Activated T-cell treated with anti-CD3 and anti-CD28 coated beads, Interleukin-2, amount 50 U/mL, for 24 hours (primary cell): ENCODE results near the gene GTF3A.
"Not testable (repeated sequence)": the region's sequence is repeated elsewhere in the genome, so short reads cannot be mapped to it uniquely, and the experiment has no call there.

Experiments used
- DNase-seq: peaks from one replicate; pipeline ENCODE4 v3.0.0-alpha.2; 2020
- H3K27ac Mint-ChIP-seq: 2 replicates; pipeline ENCODE4 v1.8.0; 2020; ENCODE audit warnings: mild to moderate bottlenecking, mixed read lengths
- H3K27me3 Mint-ChIP-seq: 2 replicates; pipeline ENCODE4 v1.8.0; 2020; ENCODE audit warnings: mixed read lengths
- H3K36me3 Mint-ChIP-seq: 2 replicates; pipeline ENCODE4 v1.8.0; 2020; ENCODE audit warnings: low read depth, mixed read lengths
- H3K4me1 Mint-ChIP-seq: 2 replicates; pipeline ENCODE4 v1.8.0; 2020; ENCODE audit warnings: low read depth, mixed read lengths
- H3K4me3 Mint-ChIP-seq: 2 replicates; pipeline ENCODE4 v1.8.0; 2020; ENCODE audit warnings: mild to moderate bottlenecking, moderate library complexity, mixed read lengths
- H3K9me3 Mint-ChIP-seq: 2 replicates; pipeline ENCODE4 v1.8.0; 2020; ENCODE audit warnings: mixed read lengths

The GTF3A gene

GRCh38 chr13:27396252-27396846, 28.1 kb upstream of the GTF3A start:
- H3K27ac Mint-ChIP-seq: no peak overlapping the region
- no peaks in the 10 kb centered on the region for H3K9me3 Mint-ChIP-seq
- no peaks in the 10 kb centered on the region for H3K27me3 Mint-ChIP-seq
- DNase-seq: no peak
- no peaks in the 10 kb centered on the region for H3K36me3 Mint-ChIP-seq
- peaks cover 4% of the 10 kb centered on the region for H3K4me1 Mint-ChIP-seq
- no peak overlapping the region for H3K4me3 Mint-ChIP-seq

GRCh38 chr13:27398360-27398759, 26.1 kb upstream of the GTF3A start:
- H3K4me1 Mint-ChIP-seq: peaks cover 6% of the 10 kb centered on the region
- H3K27ac Mint-ChIP-seq: no peak overlapping the region
- no peak for DNase-seq
- H3K36me3 Mint-ChIP-seq: no peaks in the 10 kb centered on the region
- no peaks in the 10 kb centered on the region for H3K27me3 Mint-ChIP-seq
- H3K4me3 Mint-ChIP-seq: no peak overlapping the region
- H3K9me3 Mint-ChIP-seq: no peaks in the 10 kb centered on the region

GRCh38 chr13:27400405-27400804, 24.0 kb upstream of the GTF3A start:
- not testable (repeated sequence) for H3K4me1 Mint-ChIP-seq, DNase-seq, H3K9me3 Mint-ChIP-seq, H3K36me3 Mint-ChIP-seq, H3K4me3 Mint-ChIP-seq, H3K27me3 Mint-ChIP-seq, H3K27ac Mint-ChIP-seq

- DNase-seq: no peak
- no peaks in the 10 kb centered on the region for H3K36me3 Mint-ChIP-seq
- H3K4me3 Mint-ChIP-seq: no peak overlapping the region
- H3K4me1 Mint-ChIP-seq: peaks cover 9% of the 10 kb centered on the region
- no peak overlapping the region for H3K27ac Mint-ChIP-seq
- peaks cover 4% of the 10 kb centered on the region for H3K27me3 Mint-ChIP-seq
- no peaks in the 10 kb centered on the region for H3K9me3 Mint-ChIP-seq
Observed at GRCh38 chr13:27401210-27401609, 23.2 kb upstream of the GTF3A start.

DNA sequence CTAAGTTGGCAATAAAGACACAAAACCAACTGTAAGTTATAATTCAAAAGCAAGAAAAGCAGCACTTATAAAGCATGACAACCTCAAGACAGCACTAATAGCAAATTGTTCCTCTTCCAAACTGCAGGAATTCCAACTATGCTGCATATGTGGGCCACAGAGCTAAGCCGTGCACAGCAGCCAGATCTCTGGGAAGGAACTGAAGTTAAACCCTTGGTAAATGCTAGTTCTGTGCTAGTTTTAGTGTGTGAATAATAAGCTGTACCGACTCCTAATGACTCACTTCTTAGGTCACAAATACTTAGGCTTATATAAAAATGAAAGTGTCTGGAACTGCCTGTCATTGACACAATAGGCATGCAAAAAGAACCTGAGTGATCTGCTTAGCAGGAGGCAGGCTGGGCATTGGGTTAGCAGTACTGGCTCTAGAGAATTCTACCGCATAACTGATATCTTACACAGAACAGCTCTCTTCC, 21.2 kb upstream of the GTF3A start:
- DNase-seq: no peak
- no peak overlapping the region for H3K27ac Mint-ChIP-seq
- H3K27me3 Mint-ChIP-seq: peaks cover 4% of the 10 kb centered on the region
- no peaks in the 10 kb centered on the region for H3K9me3 Mint-ChIP-seq
- no peaks in the 10 kb centered on the region for H3K36me3 Mint-ChIP-seq
- no peak overlapping the region for H3K4me3 Mint-ChIP-seq
- H3K4me1 Mint-ChIP-seq: peaks cover 13% of the 10 kb centered on the region

- no peaks in the 10 kb centered on the region for H3K36me3 Mint-ChIP-seq
- no peaks in the 10 kb centered on the region for H3K9me3 Mint-ChIP-seq
- DNase-seq: no peak
- peaks cover 13% of the 10 kb centered on the region for H3K4me1 Mint-ChIP-seq
- H3K4me3 Mint-ChIP-seq: no peak overlapping the region
- peaks cover 4% of the 10 kb centered on the region for H3K27me3 Mint-ChIP-seq
- H3K27ac Mint-ChIP-seq: no peak overlapping the region
Observed at GRCh38 chr13:27403727-27404385, 20.6 kb upstream of the GTF3A start.

DNA sequence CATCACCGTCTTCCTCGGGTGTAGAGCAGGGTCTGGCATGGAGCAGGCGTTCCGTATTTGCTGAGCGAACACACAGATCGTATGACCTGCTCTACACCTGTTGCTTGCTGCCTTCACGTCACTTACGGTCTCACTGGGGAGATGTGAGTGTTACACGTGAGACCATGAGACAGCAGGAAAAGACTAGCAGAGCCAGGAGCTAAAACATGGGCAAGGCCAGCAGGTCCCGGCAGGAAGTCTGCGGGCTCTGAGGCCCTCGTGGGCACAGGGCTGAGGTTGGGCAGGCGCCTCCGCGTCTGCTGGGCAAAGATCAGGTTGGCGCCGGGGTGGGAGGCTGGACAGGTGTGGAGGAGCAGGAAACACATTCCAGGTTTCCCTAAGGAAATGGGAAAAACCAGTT, 19.7 kb upstream of the GTF3A start:
- H3K9me3 Mint-ChIP-seq: no peaks in the 10 kb centered on the region
- H3K4me3 Mint-ChIP-seq: no peak overlapping the region
- DNase-seq: no peak
- peaks cover 13% of the 10 kb centered on the region for H3K4me1 Mint-ChIP-seq
- no peak overlapping the region for H3K27ac Mint-ChIP-seq
- peaks cover 4% of the 10 kb centered on the region for H3K27me3 Mint-ChIP-seq
- H3K36me3 Mint-ChIP-seq: no peaks in the 10 kb centered on the region

- H3K4me3 Mint-ChIP-seq: no peak overlapping the region
- H3K36me3 Mint-ChIP-seq: no peaks in the 10 kb centered on the region
- peaks cover 13% of the 10 kb centered on the region for H3K4me1 Mint-ChIP-seq
- H3K27ac Mint-ChIP-seq: no peak overlapping the region
- H3K9me3 Mint-ChIP-seq: no peaks in the 10 kb centered on the region
- H3K27me3 Mint-ChIP-seq: peaks cover 8% of the 10 kb centered on the region
- DNase-seq: no peak
Observed at GRCh38 chr13:27405546-27406134, 18.8 kb upstream of the GTF3A start.

DNA sequence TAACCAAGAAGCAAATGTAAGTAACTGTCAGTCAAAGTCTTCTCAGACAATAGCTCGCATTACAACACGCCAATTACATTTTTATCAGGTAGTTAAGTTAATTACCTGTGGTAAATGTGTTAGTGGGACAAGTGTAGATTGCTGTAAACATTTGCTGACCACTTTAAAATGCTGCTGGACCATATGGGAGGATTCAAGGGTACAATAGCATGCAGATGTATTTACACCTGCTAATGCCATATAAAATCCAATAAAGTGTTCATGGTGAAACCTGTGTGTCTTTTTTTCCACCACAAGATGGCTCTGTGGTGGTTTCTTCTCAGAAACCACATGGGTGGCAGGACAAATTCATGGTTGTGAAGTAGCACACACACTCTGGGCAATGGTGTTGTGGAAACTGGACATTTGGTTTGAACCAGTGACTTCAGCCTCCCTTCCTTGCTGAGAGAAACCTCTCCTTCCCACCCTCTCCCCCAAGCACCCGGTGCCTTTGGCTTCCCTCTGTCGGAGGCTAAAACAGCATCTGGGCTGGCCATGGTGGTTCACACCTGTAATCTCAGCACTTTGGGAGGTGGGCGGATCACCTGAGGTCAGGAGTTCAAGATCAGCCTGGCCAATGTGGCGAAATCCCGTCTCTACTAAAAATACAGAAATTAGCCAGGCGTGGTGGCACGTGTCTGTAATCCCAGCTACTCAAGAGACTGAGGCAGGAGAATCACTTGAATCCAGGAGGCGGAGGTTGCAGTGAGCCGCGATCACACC, 18.1 kb upstream of the GTF3A start:
- H3K27ac Mint-ChIP-seq: no peak overlapping the region
- H3K4me3 Mint-ChIP-seq: no peak overlapping the region
- no peaks in the 10 kb centered on the region for H3K9me3 Mint-ChIP-seq
- peaks cover 9% of the 10 kb centered on the region for H3K4me1 Mint-ChIP-seq
- H3K27me3 Mint-ChIP-seq: peaks cover 8% of the 10 kb centered on the region
- H3K36me3 Mint-ChIP-seq: no peaks in the 10 kb centered on the region
- DNase-seq: peak; percentile 43

- no peaks in the 10 kb centered on the region for H3K9me3 Mint-ChIP-seq
- no peak overlapping the region for H3K27ac Mint-ChIP-seq
- H3K36me3 Mint-ChIP-seq: no peaks in the 10 kb centered on the region
- DNase-seq: no peak
- peaks cover 9% of the 10 kb centered on the region for H3K4me1 Mint-ChIP-seq
- H3K4me3 Mint-ChIP-seq: no peak overlapping the region
- peaks cover 8% of the 10 kb centered on the region for H3K27me3 Mint-ChIP-seq
Observed at GRCh38 chr13:27408074-27408473, 16.3 kb upstream of the GTF3A start.

DNA sequence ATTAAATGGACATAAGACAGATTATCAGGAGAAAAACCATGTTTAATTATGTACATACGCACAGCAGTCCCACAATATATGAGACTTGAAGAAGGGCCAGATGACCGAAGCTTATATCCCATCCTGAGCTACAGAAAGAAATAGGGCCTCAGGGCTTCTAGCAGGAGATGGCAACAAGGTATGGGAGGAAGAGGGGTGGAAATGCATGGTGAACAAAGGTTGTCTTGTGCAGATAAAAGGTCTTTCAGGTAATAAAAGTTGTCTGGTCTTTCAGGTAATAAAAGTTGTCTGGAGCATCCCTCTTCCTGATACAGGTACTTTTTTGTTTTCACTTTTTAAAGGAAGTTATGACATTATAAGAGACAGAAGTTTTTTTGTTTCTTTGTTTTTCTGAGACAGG, 15.4 kb upstream of the GTF3A start:
- no peak for DNase-seq
- Mint-ChIP-seq H3K36me3 (no peaks in the 10 kb centered on the region), H3K4me1 (peaks cover 6% of the 10 kb centered on the region), H3K9me3 (no peaks in the 10 kb centered on the region), H3K27ac (no peak overlapping the region), H3K27me3 (peaks cover 8% of the 10 kb centered on the region), H3K4me3 (no peak overlapping the region)

GRCh38 chr13:27411341-27411740, 13.1 kb upstream of the GTF3A start:
- Mint-ChIP-seq H3K9me3 (no peaks in the 10 kb centered on the region), H3K27ac (no peak overlapping the region), H3K4me3 (no peak overlapping the region), H3K4me1 (peaks cover 3% of the 10 kb centered on the region), H3K27me3 (peaks cover 4% of the 10 kb centered on the region), H3K36me3 (no peaks in the 10 kb centered on the region)
- DNase-seq: no peak

GRCh38 chr13:27415116-27415515, 9.3 kb upstream of the GTF3A start:
- Mint-ChIP-seq H3K36me3 (no peaks in the 10 kb centered on the region), H3K27ac (no peak overlapping the region), H3K4me1 (peaks cover 5% of the 10 kb centered on the region), H3K27me3 (peaks cover 2% of the 10 kb centered on the region), H3K9me3 (no peaks in the 10 kb centered on the region), H3K4me3 (no peak overlapping the region)
- no peak for DNase-seq

- no peak overlapping the region for H3K4me3 Mint-ChIP-seq
- no peak for DNase-seq
- no peaks in the 10 kb centered on the region for H3K27me3 Mint-ChIP-seq
- peaks cover 21% of the 10 kb centered on the region for H3K4me1 Mint-ChIP-seq
- no peak overlapping the region for H3K27ac Mint-ChIP-seq
- no peaks in the 10 kb centered on the region for H3K9me3 Mint-ChIP-seq
- no peaks in the 10 kb centered on the region for H3K36me3 Mint-ChIP-seq
Observed at GRCh38 chr13:27419328-27419727, 5.1 kb upstream of the GTF3A start.
